BLaER1 treated with 17β-estradiol and CSF1 and Interleukin-3, amounts not matched to agents 10 nM and 100 nM (cell line): ENCODE data around the gene SP3.
A peak's percentile ranks its signal among the peaks of the same experiment; 100 is the strongest.
"Not testable (repeated sequence)": the region's sequence is repeated elsewhere in the genome, so short reads cannot be mapped to it uniquely, and the experiment has no call there.

Experiments
- H3K27ac ChIP-seq, 11 experiments: shearing (Covaris generic); formaldehyde crosslinking; 2 replicates each; pipeline ENCODE4 v1.8.1; 2022
- H3K27me3 ChIP-seq, 11 experiments: shearing (Covaris generic); formaldehyde crosslinking; 2 replicates each; pipeline ENCODE4 v1.8.1; 2022
- H3K36me3 ChIP-seq, 11 experiments: shearing (Covaris generic); formaldehyde crosslinking; 2 replicates each; pipeline ENCODE4 v1.8.1; 2022
- H3K4me1 ChIP-seq, 10 experiments: shearing (Covaris generic); formaldehyde crosslinking; 2 replicates each; pipeline ENCODE4 v1.8.1; 2022
- H3K4me2 ChIP-seq, 11 experiments: shearing (Covaris generic); formaldehyde crosslinking; 2 replicates each; pipeline ENCODE4 v1.8.1; 2022
- H3K4me3 ChIP-seq, 10 experiments: shearing (Covaris generic); formaldehyde crosslinking; 2 replicates each; pipeline ENCODE4 v1.8.1; 2022
- H3K9ac ChIP-seq, 11 experiments: shearing (Covaris generic); formaldehyde crosslinking; 2 replicates each; pipeline ENCODE4 v1.8.1; 2022
- H3K9me3 ChIP-seq, 11 experiments: shearing (Covaris generic); formaldehyde crosslinking; replicated peaks in 1 of 11; 2 replicates each; pipeline ENCODE4 v1.8.1; 2022
- H4K20me1 ChIP-seq, 11 experiments: shearing (Covaris generic); formaldehyde crosslinking; 2 replicates each; pipeline ENCODE4 v1.8.1; 2022
- Cebpa-rat ChIP-seq, 11 experiments: shearing (Covaris generic); IDR thresholded peaks; 2 replicates each; pipeline ENCODE4 v1.8.1; 2022

SP3 gene

DNA sequence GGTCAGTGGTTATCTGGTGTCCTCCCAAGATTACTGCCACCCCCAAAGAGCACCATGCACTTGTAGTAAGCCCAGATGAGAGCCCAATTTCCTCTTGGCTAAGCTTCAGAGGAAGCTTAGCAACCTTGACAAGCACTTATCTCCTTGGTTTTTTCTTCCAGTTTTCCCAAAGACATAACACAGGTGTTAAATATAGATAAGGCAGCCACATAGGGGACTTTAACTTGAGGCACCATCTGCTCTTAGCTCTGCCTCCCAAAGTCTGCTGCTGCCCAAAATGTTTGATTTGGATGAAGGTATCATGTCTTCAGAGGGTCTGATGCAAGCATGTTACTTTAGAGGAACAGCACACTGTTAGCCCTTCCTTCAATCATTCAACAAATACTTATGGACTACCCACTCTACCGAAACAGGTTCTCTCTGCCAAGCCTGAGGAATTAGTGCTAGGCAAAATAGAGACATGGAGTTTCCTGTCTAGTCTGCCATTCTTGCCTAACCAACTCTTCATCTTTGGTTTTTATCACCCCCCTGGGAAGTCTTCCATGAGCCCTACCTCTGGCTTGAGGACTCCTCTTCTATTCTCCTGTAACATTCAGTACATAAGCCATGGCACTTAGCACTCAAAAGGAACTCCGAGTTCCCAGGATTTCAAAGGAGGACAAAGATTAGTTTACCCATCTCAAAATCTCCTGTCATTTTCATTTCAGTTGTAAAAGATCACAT lies 73.7 kb downstream of the SP3 start:
- no peak overlapping the region for H3K4me3 ChIP-seq
- H3K27me3 ChIP-seq: no peaks in the 10 kb centered on the region
- H3K27ac ChIP-seq: no peak overlapping the region
- peaks cover 0 to 17% (median 14%) of the 10 kb centered on the region in 10 experiments; a peak in 15 of 20 replicates for H3K4me1 ChIP-seq
- no peak overlapping the region for H3K9ac ChIP-seq
- H3K9me3 ChIP-seq: peaks cover 44 to 61% (median 49%) of the 10 kb centered on the region in 11 experiments
- H3K4me2 ChIP-seq: no peak overlapping the region
- no peaks in the 10 kb centered on the region for H4K20me1 ChIP-seq
- TF ChIP-seq Cebpa-rat (IDR thresholded peaks at IDR 0.05): no peak
- peaks cover 0 to 18% (median 7%) of the 10 kb centered on the region in 11 experiments; a peak in 7 of 22 replicates for H3K36me3 ChIP-seq

DNA sequence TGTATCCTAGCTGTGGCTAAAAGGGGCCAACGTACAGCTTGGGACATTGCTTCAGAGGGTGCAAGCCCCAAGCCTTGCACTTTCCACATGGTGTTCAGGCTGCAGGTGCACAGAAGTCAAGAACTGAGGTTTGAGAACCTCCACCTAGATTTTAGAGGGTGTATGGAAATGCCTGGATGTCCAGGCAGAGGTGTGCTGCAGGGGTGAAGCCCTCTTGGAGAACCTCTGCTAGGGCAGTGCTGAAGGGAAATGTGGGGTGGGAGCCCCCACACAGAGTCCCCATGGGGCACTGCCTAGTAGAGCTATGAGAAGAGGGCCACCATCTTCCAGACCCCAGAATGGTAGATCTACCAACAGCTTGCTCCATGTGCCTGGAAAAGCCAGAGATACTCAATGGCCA lies 75.7 kb downstream of the SP3 start:
- peak overlapping the region in 4 of 10 experiments; percentile 3 to 42 (median 12); a peak in 4 of 20 replicates for H3K4me3 ChIP-seq
- peaks cover 54 to 78% (median 58%) of the 10 kb centered on the region in 11 experiments for H3K9me3 ChIP-seq
- not testable (repeated sequence) for H3K27me3 ChIP-seq, H3K4me2 ChIP-seq, H3K4me1 ChIP-seq, H3K9ac ChIP-seq, H4K20me1 ChIP-seq, H3K27ac ChIP-seq
- H3K36me3 ChIP-seq: peaks cover 0 to 18% (median 7%) of the 10 kb centered on the region in 11 experiments; a peak in 7 of 22 replicates

DNA sequence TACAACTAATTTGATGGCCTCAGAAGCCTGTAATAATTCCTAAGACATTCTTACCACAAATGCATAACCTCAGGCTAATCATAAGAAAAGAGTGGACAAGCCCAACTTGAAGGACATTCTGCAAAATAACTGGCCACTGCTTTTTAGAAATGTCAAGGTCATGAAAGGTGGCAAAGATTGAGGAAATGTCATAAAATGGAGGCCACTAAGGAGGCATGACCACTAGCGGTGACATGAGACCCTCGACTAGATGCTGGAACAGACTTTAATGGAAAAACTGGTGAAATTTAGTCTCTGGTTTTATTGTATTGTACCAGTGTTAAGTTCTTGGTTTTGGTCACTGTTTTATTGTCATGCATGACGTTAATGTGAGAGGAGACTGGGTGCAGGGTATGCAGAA lies 78.6 kb downstream of the SP3 start:
- no peak overlapping the region for H3K27ac ChIP-seq
- H3K36me3 ChIP-seq: peaks cover 0 to 18% (median 7%) of the 10 kb centered on the region in 11 experiments; a peak in 7 of 22 replicates
- H3K9me3 ChIP-seq: peaks cover 51 to 78% (median 55%) of the 10 kb centered on the region in 11 experiments
- H4K20me1 ChIP-seq: no peaks in the 10 kb centered on the region
- peaks cover 4 to 26% (median 24%) of the 10 kb centered on the region in 10 experiments for H3K4me1 ChIP-seq
- no peak overlapping the region for H3K4me2 ChIP-seq
- no peak overlapping the region for H3K4me3 ChIP-seq
- no peaks in the 10 kb centered on the region for H3K27me3 ChIP-seq
- TF ChIP-seq Cebpa-rat (IDR thresholded peaks at IDR 0.05): no peak
- no peak overlapping the region for H3K9ac ChIP-seq

DNA sequence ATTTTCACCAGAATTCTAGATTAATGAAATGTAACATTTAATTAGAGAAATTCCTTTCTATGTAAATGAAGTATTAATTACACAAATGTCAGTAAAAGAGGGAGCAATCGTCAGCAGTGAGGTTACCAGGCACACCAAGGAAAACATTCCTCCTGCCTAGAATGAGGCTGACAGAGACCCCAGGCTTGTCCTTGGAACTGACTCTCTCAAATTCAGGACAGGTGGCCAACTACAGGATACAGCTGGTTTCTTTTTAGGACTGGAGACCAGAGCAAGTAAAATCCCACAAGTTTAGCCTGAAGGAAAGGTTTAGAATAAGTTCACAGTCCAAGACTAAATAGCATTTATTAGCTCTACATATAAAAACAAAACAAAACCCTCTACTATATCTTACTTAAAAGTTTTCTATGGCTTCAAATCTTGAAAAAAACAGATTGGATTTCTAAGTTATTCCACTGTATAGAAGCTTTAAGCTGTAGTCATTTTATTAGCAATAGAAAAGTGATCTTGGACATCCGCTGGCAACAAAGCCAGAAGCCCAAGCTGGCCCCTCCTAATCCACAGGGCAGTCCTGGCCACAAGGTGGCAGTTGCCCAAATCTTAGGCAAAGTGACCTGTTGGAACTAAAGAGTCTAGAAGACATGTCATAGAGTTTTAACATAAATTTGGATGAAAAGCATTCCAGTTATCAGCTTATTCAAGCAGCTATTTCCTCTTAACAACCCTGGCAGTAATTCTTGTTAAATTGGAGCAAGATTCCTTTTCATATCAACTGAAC lies 81.0 kb downstream of the SP3 start:
- Histone ChIP-seq H4K20me1 (no peaks in the 10 kb centered on the region), H3K4me2 (peak overlapping the region in 5 of 11 experiments; percentile 2 to 20 (median 5); a peak in 3 of 22 replicates), H3K9ac (no peak overlapping the region), H3K36me3 (peaks cover 0 to 8% (median 2%) of the 10 kb centered on the region in 11 experiments; a peak in 5 of 22 replicates), H3K9me3 (peaks cover 27 to 54% (median 31%) of the 10 kb centered on the region in 11 experiments), H3K4me1 (peaks cover 21 to 50% (median 48%) of the 10 kb centered on the region in 10 experiments), H3K27ac (peak overlapping the region in 1 of 11 experiments; percentile 20; a peak in 1 of 22 replicates), H3K27me3 (no peaks in the 10 kb centered on the region), H3K4me3 (no peak overlapping the region)
- TF ChIP-seq Cebpa-rat (IDR thresholded peaks at IDR 0.05): no peak

DNA sequence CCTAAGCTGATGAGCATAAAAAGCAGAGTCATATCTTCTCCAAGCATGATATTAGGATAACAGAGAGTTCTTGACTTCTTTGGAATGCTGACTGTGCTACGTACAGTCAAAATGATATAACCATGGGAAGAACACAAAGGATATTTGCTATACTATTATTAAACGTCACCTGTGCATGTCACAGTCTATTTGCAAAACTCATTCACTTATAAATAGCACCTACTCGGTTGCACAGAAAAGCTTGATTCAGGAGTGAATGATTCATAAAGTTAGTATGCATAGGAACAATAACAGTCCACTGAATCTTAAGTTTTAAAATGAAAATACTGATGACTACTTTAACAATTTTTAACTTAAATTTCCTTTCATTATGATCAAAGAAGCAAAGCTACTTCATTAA lies 83.3 kb downstream of the SP3 start:
- no peaks in the 10 kb centered on the region for H3K27me3 ChIP-seq
- 0 out of 22 replicates have a peak, but pooled peaks cover 0 to 4% (median 0%) of the 10 kb centered on the region in 11 experiments for H3K36me3 ChIP-seq
- H3K4me1 ChIP-seq: peaks cover 26 to 74% (median 70%) of the 10 kb centered on the region in 10 experiments
- no peak for TF ChIP-seq Cebpa-rat (IDR thresholded peaks at IDR 0.05)
- H4K20me1 ChIP-seq: no peaks in the 10 kb centered on the region
- H3K4me2 ChIP-seq: peak overlapping the region; percentile 62 to 90 (median 74)
- peaks cover 9 to 30% (median 13%) of the 10 kb centered on the region in 11 experiments for H3K9me3 ChIP-seq
- H3K4me3 ChIP-seq: no peak overlapping the region
- peak overlapping the region in 8 of 11 experiments; percentile 25 to 99 (median 66); a peak in 15 of 22 replicates for H3K27ac ChIP-seq
- peak overlapping the region in 3 of 11 experiments; percentile 15 to 39 (median 37); a peak in 2 of 22 replicates for H3K9ac ChIP-seq

DNA sequence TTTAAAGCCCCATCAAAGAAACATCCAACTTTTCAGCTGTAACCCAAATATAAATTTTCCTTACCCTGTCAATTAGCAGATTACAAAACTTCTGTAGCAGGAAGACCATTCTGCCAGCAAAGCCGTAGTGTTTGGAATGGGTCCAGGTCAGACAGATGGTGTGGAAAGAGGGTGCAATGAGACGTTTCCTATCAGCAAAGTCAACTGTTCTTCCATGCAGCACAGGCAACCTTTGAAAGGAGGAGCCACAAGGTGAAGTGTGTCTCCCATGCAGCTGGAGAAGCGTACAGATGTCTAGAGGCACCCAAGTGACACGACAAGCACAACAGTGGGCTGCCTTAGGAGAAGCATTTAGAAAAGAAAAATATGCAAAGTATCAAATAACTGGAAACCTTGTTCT lies 83.7 kb downstream of the SP3 start:
- H3K4me1 ChIP-seq: peaks cover 30 to 78% (median 74%) of the 10 kb centered on the region in 10 experiments
- H3K36me3 ChIP-seq: 0 out of 22 replicates have a peak, but pooled peaks cover 0 to 4% (median 0%) of the 10 kb centered on the region in 11 experiments
- H3K4me3 ChIP-seq: no peak overlapping the region
- peak in 6 of 11 experiments; percentile 44 to 77 (median 54); a peak in 5 of 22 replicates for TF ChIP-seq Cebpa-rat (IDR thresholded peaks at IDR 0.05)
- peak overlapping the region in 6 of 11 experiments; percentile 15 to 39 (median 21); a peak in 8 of 22 replicates for H3K9ac ChIP-seq
- H3K27me3 ChIP-seq: no peaks in the 10 kb centered on the region
- no peaks in the 10 kb centered on the region for H4K20me1 ChIP-seq
- peak overlapping the region in 8 of 11 experiments; percentile 25 to 99 (median 66); a peak in 16 of 22 replicates for H3K27ac ChIP-seq
- peak overlapping the region; percentile 62 to 90 (median 74) for H3K4me2 ChIP-seq
- H3K9me3 ChIP-seq: peaks cover 6 to 26% (median 12%) of the 10 kb centered on the region in 11 experiments

DNA sequence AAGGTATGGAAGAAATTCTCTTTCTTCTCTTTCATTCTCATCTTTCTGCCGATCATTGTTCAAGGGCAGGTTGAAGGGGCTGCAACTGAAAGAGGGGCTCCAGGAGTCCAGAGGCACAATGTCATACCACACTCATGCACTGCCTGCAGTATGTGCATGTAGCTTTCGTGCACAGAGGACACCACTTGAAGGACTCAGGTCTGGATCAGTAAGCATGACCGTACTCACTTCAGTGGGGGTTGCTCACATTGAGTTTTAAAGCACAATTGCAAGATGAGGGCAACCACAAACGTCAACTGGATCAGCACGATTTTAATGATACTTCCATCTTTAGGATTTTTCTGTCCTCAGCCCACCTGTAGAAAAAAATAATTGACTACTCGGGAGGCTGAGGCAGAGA lies 84.6 kb downstream of the SP3 start:
- Histone ChIP-seq H3K27me3 (no peaks in the 10 kb centered on the region), H3K36me3 (no peaks in the 10 kb centered on the region), H3K9ac (peak overlapping the region in 6 of 11 experiments; percentile 1 to 39 (median 20); a peak in 7 of 22 replicates), H3K9me3 (peaks cover 0 to 18% (median 7%) of the 10 kb centered on the region in 11 experiments; a peak in 19 of 22 replicates), H3K4me1 (peaks cover 36 to 87% (median 83%) of the 10 kb centered on the region in 10 experiments), H3K4me2 (peak overlapping the region; percentile 62 to 90 (median 74)), H3K4me3 (no peak overlapping the region), H4K20me1 (no peaks in the 10 kb centered on the region), H3K27ac (peak overlapping the region in 8 of 11 experiments; percentile 25 to 99 (median 66); a peak in 16 of 22 replicates)
- no peak for TF ChIP-seq Cebpa-rat (IDR thresholded peaks at IDR 0.05)

DNA sequence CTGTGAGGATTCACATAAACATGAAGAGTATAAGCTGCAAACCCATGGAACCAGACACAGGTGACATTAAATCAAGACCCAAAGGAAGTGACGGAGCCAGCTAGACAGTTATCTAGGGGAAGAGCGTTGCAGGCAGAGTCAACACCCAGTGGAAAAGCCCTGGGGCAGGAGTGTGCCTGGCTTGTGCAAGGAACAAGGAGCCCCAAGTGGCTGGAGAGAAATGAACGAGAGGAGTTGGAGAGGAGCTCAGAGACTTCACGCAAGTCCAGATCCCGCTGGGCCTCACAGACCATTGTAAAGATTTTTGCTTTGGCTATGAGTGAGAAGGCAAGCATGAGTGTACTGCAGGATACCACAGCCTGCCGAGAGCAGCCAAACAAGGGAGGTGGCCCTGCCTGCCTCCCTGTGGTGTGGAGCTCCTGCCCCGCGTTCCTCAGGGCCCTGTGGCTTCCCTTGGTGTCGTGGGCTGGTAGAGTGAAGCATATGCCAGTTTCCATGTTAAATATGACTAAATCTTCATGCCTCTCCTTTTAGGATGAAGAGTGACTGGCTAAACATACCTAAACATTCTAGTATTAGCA lies 88.2 kb downstream of the SP3 start:
- Histone ChIP-seq H3K4me2 (peak overlapping the region; percentile 15 to 94 (median 86)), H3K9me3 (no peaks in the 10 kb centered on the region; a peak in 2 of 22 replicates), H3K27ac (peak overlapping the region in 9 of 11 experiments; percentile 85 to 99 (median 96); a peak in 18 of 22 replicates), H3K9ac (peak overlapping the region in 8 of 11 experiments; percentile 52 to 88 (median 83); a peak in 13 of 22 replicates), H3K4me3 (peak overlapping the region in 1 of 10 experiments; percentile 4; a peak in 1 of 20 replicates), H3K4me1 (peaks cover 70 to 100% (median 93%) of the 10 kb centered on the region in 10 experiments), H3K36me3 (no peaks in the 10 kb centered on the region), H4K20me1 (no peaks in the 10 kb centered on the region), H3K27me3 (no peaks in the 10 kb centered on the region)
- no peak for TF ChIP-seq Cebpa-rat (IDR thresholded peaks at IDR 0.05)
